HL-60 (cell line): ENCODE measurements around the gene BIRC3.
"Not testable (repeated sequence)": the region's sequence is repeated elsewhere in the genome, so short reads cannot be mapped to it uniquely, and the experiment has no call there.

Experiments used
- DNase-seq, 2 experiments: peaks; one replicate each; pipeline ENCODE4 v3.0.0-alpha.2; 2010 to 2020; ENCODE audit warnings: low read depth in 1 of 2, low spot score in 1 of 2
- H3K27ac ChIP-seq: fragments of 250-450 bp; sonication (Bioruptor Pico); replicated peaks from 2 replicates; pipeline ENCODE4 v1.5.1; 2020; ENCODE audit warnings: mild to moderate bottlenecking, moderate library complexity
- H3K27me3 ChIP-seq: fragments of 250-450 bp; sonication (Bioruptor Pico); 2 replicates; pipeline ENCODE4 v1.5.1; 2021; ENCODE audit warnings: mild to moderate bottlenecking, moderate library complexity; ENCODE audit not compliant: insufficient read depth, poor library complexity, severe bottlenecking
- H3K4me3 ChIP-seq: replicated peaks from 2 replicates; pipeline ENCODE4 v1.5.1; 2011; ENCODE audit warnings: mild to moderate bottlenecking, control low read depth, low read length; ENCODE audit not compliant: insufficient read depth
- CTCF ChIP-seq: IDR thresholded peaks from one replicate; pipeline ENCODE4 v1.5.1; 2011; ENCODE audit warnings: low read length, control low read depth, inconsistent platforms; ENCODE audit not compliant: insufficient read depth
- GABPA ChIP-seq: IDR thresholded peaks from 2 replicates; pipeline ENCODE4 v1.6.1; 2012; ENCODE audit warnings: low read depth
- POLR2AphosphoS5 ChIP-seq: IDR thresholded peaks from 2 replicates; pipeline ENCODE4 v1.6.1; 2012; ENCODE audit warnings: low read depth
- REST ChIP-seq: IDR thresholded peaks from 2 replicates; pipeline ENCODE4 v1.6.1; 2012; ENCODE audit warnings: low read depth; ENCODE audit not compliant: insufficient replicate concordance
- SPI1 ChIP-seq: IDR thresholded peaks from 2 replicates; pipeline ENCODE4 v1.6.1; 2012; ENCODE audit warnings: low read depth, mild to moderate bottlenecking, borderline replicate concordance

The BIRC3 gene

GRCh38 chr11:102367364-102367763 lies 50.1 kb downstream of the BIRC3 start:
- H3K27ac ChIP-seq, result no peak overlapping the region
- TF ChIP-seq REST (no peak), CTCF (no peak), SPI1 (no peak), POLR2AphosphoS5 (no peak), GABPA (no peak)
- H3K4me3 ChIP-seq, result no peak overlapping the region
- no peaks in the 10 kb centered on the region for H3K27me3 ChIP-seq
- DNase-seq, result no peak

- TF ChIP-seq POLR2AphosphoS5, result no peak
- TF ChIP-seq CTCF, result no peak
- TF ChIP-seq REST, result no peak
- TF ChIP-seq GABPA, result no peak
- no peak for TF ChIP-seq SPI1
- no peak overlapping the region for H3K27ac ChIP-seq
- H3K4me3 ChIP-seq, result no peak overlapping the region
- DNase-seq, result no peak
- no peaks in the 10 kb centered on the region for H3K27me3 ChIP-seq
Observed at GRCh38 chr11:102368472-102368871, 51.2 kb downstream of the BIRC3 start.

- not testable (repeated sequence) for DNase-seq, H3K27ac ChIP-seq, H3K4me3 ChIP-seq, H3K27me3 ChIP-seq
Observed at GRCh38 chr11:102374633-102375424, 57.5 kb downstream of the BIRC3 start.

- TF ChIP-seq REST, result no peak
- TF ChIP-seq SPI1, result no peak
- no peak for TF ChIP-seq POLR2AphosphoS5
- TF ChIP-seq CTCF, result no peak
- no peak for TF ChIP-seq GABPA
- Histone ChIP-seq H3K27me3 (no peaks in the 10 kb centered on the region), H3K27ac (no peak overlapping the region), H3K4me3 (no peak overlapping the region)
- DNase-seq, result no peak
Observed at GRCh38 chr11:102375720-102376399, 58.6 kb downstream of the BIRC3 start.
